D341Med (cell line): ENCODE results near the gene ZNF106.

Experiments used
- DNase-seq: peaks from one replicate; pipeline ENCODE4 v3.0.0; 2012; ENCODE audit warnings: low spot score

ZNF106 gene

GRCh38 chr15:42474827-42475226 is 16.1 kb downstream of the ZNF106 start:
- DNase-seq = no peak

DNA sequence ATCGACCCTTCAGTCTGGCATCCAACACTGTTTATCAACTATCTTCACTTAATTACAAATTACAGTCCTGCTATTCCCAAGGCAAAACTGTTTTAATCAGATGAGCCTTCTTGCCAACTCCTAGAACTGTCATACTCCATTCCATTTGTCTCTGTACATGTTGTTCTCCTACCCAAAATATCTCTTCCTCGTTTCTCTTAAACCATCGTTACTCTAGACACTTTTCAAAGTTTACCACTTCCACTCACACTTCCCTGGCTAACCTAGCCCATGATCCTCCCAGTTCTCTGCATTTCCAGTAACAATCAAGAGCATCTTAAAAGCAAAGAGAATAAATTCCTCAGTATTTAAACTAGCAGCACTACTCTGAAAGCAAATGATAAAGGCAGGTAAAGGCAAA is 19.9 kb downstream of the ZNF106 start:
- no peak for DNase-seq

GRCh38 chr15:42465520-42466259 is 25.3 kb downstream of the ZNF106 start:
- DNase-seq = no peak

DNA sequence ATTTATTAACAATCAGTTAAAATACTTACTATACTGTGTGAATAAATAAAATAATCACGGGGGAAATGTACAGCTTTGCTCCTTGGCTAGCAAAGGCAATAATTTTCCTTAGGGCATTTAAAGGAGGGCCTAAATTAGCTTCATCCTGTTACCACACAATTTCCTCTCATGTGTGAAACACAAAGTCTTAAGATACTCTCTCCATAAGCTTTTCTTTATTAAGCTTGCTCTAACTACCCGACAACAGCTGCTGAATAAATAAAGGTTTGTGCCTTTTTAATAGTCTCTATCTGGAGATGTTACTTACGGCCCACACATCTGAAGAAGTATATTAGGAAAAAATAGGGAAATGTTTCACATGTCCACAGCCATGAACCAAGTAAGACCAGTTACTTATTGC is 29.7 kb downstream of the ZNF106 start:
- no peak for DNase-seq

GRCh38 chr15:42457445-42458442 is 33.2 kb downstream of the ZNF106 start:
- peak; percentile 36 for DNase-seq

GRCh38 chr15:42456971-42457370 is 34.0 kb downstream of the ZNF106 start:
- no peak for DNase-seq

GRCh38 chr15:42456531-42456930 is 34.4 kb downstream of the ZNF106 start:
- no peak for DNase-seq

- DNase-seq = no peak
These were observed 37.1 kb downstream of the ZNF106 start for GRCh38 chr15:42453826-42454225.

- DNase-seq = no peak
These were observed 40.5 kb downstream of the ZNF106 start for GRCh38 chr15:42450425-42450790.

- DNase-seq = no peak
These were observed 41.0 kb downstream of the ZNF106 start for GRCh38 chr15:42449770-42450424.

- no peak for DNase-seq
These were observed 42.7 kb downstream of the ZNF106 start for GRCh38 chr15:42448281-42448680.

- no peak for DNase-seq
These were observed 43.3 kb downstream of the ZNF106 start for GRCh38 chr15:42447599-42447998.

- DNase-seq = no peak
These were observed 45.4 kb downstream of the ZNF106 start for GRCh38 chr15:42445551-42445950.

DNA sequence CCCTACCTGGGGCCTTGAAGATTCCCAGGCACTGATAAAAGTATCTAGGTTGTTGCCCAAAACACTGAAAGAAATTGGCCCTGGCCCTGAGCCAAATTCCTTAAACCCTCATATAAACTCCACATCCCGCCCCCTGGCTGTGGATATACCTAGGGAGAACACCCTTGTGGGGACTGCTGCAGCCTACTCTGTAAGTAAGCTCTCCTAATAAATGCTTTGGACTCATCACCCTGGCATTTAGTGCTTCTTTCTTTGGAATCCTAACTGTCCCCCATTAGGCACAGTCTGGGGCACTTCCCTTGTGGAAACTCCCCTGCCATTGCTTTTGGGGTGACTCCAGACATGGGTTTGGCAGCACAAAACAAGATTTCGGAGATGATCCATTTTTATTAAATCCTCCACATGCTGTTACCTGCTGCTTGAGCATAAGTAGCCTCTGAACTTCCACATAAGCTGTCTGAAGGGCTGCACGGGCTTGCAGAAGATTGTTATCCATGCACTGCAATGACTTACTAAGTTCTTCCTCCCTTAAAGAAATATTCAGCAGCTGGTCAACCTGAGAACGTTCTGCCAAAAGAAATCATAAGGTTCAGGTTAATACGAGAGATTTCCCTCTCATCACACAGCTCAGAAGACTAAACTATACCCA is 46.4 kb downstream of the ZNF106 start:
- DNase-seq = no peak

- no peak for DNase-seq
These were observed 63.3 kb downstream of the ZNF106 start for GRCh38 chr15:42427429-42428223.

GRCh38 chr15:42421376-42421775 is 69.6 kb downstream of the ZNF106 start:
- DNase-seq = no peak

DNA sequence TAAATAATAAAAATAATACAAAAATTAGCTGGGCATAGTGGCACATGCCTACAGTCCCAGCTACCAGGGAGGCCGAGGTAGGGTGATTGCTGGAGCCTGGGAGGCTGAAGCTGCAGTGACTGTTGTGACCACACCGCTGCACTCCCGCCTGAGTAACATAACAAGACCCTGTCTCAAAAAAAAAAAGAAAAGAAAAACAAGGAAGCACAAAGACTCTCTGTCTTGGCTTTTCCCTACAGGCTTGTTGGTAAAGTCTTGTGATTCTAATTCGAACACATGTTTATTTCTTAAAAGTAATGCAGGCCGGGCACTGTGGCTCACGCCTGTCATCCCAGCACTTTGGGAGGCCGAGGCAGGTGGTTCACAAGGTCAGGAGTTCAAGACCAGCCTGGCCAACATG is 71.6 kb downstream of the ZNF106 start:
- no peak for DNase-seq

DNA sequence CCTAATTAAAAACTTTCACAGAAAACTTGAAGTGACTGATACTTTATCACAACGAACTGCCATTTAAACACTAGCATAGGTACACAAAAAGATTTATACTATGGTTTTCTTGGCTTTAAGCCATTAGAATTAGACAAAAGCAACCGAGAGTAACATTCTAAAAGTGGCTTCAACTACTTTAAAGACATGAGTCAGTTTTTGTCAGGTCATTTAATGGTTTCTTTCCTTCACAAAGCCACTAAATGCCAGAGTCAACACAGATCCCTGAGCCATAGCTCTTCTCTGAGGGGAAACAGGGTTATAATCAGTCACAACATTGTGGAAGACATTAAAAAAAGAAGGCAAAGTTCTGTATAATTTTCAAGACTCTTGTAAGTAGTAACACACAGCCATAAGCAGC is 77.0 kb downstream of the ZNF106 start:
- DNase-seq = no peak

- no peak for DNase-seq
These were observed 79.1 kb downstream of the ZNF106 start for GRCh38 chr15:42411884-42412283.

DNA sequence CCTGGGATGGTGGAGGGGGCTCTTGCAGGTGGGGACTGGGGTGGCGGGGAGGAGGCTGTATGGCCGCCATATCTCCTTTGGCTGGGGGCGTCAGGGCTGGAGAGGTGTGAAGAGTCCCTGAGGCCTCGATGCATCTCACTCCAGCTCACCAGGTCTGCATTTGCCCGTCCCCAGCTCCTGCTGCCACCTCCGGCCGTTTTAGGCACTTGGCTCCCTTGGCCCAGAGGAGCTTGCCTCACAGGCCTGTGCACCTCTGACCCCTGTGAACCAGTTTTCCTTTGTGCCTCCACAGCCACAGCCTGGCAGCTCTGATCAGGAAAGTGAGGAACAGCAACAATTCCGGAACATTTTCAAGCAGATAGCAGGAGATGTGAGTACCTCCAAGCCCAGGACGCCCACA is 81.9 kb downstream of the ZNF106 start:
- no peak for DNase-seq

- DNase-seq = no peak
These were observed 82.8 kb downstream of the ZNF106 start for GRCh38 chr15:42408178-42408577.
